Measurements from ENCODE around the gene RFT1.

The RFT1 gene

GRCh38 chr3:53130179-53131061, at the start of gene RFT1:
TSS of gene RFT1 (minus strand) at chr3:53130435. CDS start at chr3:53130400, 35 bp downstream.
- ATAC-seq: peak; percentile 90
- TF ChIP-seq ZC3H10 (CRISPR knock-in tag; IDR thresholded peaks at IDR 0.05): no peak
- no peak for TF ChIP-seq CSRNP3 (CRISPR knock-in tag; IDR thresholded peaks at IDR 0.05)
- TF ChIP-seq CSDC2 (CRISPR knock-in tag; IDR thresholded peaks at IDR 0.05): no peak
- no peak for TF ChIP-seq ZFP30 (CRISPR knock-in tag; IDR thresholded peaks at IDR 0.05)
- 0 out of 2 replicates have a peak, but pooled peaks have one; percentile 28 for TF ChIP-seq SNAI2 (CRISPR knock-in tag; IDR thresholded peaks at IDR 0.05)
- no peak for TF ChIP-seq ARNTL (CRISPR knock-in tag; IDR thresholded peaks at IDR 0.05; ENCODE audit: borderline replicate concordance, low read depth)

GRCh38 chr3:53179580-53179979, 49.3 kb upstream of the RFT1 start:
- no peak for ATAC-seq

GRCh38 chr3:53178246-53178645, 48.0 kb upstream of the RFT1 start:
- ATAC-seq: no peak
- TF ChIP-seq ZNF70 (CRISPR knock-in tag; IDR thresholded peaks at IDR 0.05) (no peak), ZNF565 (CRISPR knock-in tag; conservative IDR thresholded peaks at IDR 0.05; ENCODE audit: low read depth) (no peak)

More at GRCh38 chr3:53179580-53179979, 49.3 kb upstream of the RFT1 start:
- TF ChIP-seq CSRNP3 (CRISPR knock-in tag; IDR thresholded peaks at IDR 0.05) (no peak), POU6F1 (CRISPR knock-in tag; IDR thresholded peaks at IDR 0.05; ENCODE audit: borderline replicate concordance, low read depth) (no peak), ESRRG (CRISPR knock-in tag; IDR thresholded peaks at IDR 0.05) (no peak), ARNTL (CRISPR knock-in tag; IDR thresholded peaks at IDR 0.05; ENCODE audit: borderline replicate concordance, low read depth) (no peak), ZNF565 (CRISPR knock-in tag; conservative IDR thresholded peaks at IDR 0.05; ENCODE audit: low read depth) (no peak), PATZ1 (CRISPR knock-in tag; IDR thresholded peaks at IDR 0.05; ENCODE audit: borderline replicate concordance) (no peak), OSR1 (CRISPR knock-in tag; IDR thresholded peaks at IDR 0.05) (no peak), TOX (CRISPR knock-in tag; IDR thresholded peaks at IDR 0.05; ENCODE audit: borderline replicate concordance) (no peak), TCF4 (CRISPR knock-in tag; IDR thresholded peaks at IDR 0.05; ENCODE audit: borderline replicate concordance) (no peak), BACH2 (CRISPR knock-in tag; IDR thresholded peaks at IDR 0.05; ENCODE audit: borderline replicate concordance) (no peak), CSDC2 (CRISPR knock-in tag; IDR thresholded peaks at IDR 0.05) (no peak), ZFP3 (CRISPR knock-in tag; IDR thresholded peaks at IDR 0.05) (no peak)

GRCh38 chr3:53175613-53176540, 45.6 kb upstream of the RFT1 start:
- no peak for ATAC-seq
- TF ChIP-seq SNAI2 (CRISPR knock-in tag; IDR thresholded peaks at IDR 0.05) (no peak), TCF4 (CRISPR knock-in tag; IDR thresholded peaks at IDR 0.05; ENCODE audit: borderline replicate concordance) (no peak), TSHZ2 (CRISPR knock-in tag; IDR thresholded peaks at IDR 0.05) (no peak), GLIS3 (CRISPR knock-in tag; IDR thresholded peaks at IDR 0.05) (no peak), ZNF70 (CRISPR knock-in tag; IDR thresholded peaks at IDR 0.05) (no peak), BACH2 (CRISPR knock-in tag; IDR thresholded peaks at IDR 0.05; ENCODE audit: borderline replicate concordance) (no peak), CREB5 (CRISPR knock-in tag; IDR thresholded peaks at IDR 0.05; ENCODE audit: low read depth) (no peak), ESRRG (CRISPR knock-in tag; IDR thresholded peaks at IDR 0.05) (no peak), ARNTL (CRISPR knock-in tag; IDR thresholded peaks at IDR 0.05; ENCODE audit: borderline replicate concordance, low read depth) (no peak), CSDC2 (CRISPR knock-in tag; IDR thresholded peaks at IDR 0.05) (no peak), ZNF8 (CRISPR knock-in tag; IDR thresholded peaks at IDR 0.05) (no peak), OSR1 (CRISPR knock-in tag; IDR thresholded peaks at IDR 0.05) (no peak)
